ENCODE data around the gene SERINC3.

SERINC3 gene

GRCh38 chr20:44468044-44468782 lies 53.7 kb downstream of the SERINC3 start:
- no peak overlapping the region for H3K4me3 ChIP-seq (ENCODE audit: low read depth, low read length)

DNA sequence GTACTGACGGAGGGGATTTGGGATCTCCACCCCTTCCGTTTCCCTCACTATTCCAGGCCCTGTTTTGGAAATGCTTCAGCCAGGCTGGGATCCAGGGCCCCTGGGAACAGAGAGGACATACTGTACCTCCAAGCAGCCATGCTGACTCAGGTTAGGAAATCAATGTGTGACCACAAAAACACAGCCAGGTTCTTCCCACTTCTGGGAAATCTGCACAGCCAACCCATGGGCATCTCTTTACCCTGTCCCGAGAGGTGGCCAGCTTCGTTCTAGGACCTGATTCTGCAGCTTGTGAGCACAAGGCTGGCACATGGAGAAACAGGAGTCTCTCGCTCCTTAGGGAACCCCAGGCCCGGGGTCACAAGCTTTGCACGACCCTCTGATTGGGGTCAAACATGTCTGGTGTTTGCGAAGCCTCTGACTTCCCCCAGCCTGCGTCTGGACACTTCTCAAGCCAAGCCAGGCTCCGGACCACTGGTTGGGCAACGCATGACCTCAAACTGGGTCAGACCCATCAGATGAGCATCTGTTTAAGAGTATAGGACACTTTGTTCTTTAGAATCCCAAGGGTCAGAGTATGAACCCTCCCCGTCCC lies 54.5 kb downstream of the SERINC3 start:
- H3K4me3 ChIP-seq (ENCODE audit: low read depth, low read length): no peak overlapping the region

GRCh38 chr20:44465001-44465560 lies 56.8 kb downstream of the SERINC3 start:
- H3K4me3 ChIP-seq (ENCODE audit: low read depth, low read length): no peak overlapping the region

GRCh38 chr20:44464514-44464913 lies 57.4 kb downstream of the SERINC3 start:
- H3K4me3 ChIP-seq (ENCODE audit: low read depth, low read length): no peak overlapping the region

DNA sequence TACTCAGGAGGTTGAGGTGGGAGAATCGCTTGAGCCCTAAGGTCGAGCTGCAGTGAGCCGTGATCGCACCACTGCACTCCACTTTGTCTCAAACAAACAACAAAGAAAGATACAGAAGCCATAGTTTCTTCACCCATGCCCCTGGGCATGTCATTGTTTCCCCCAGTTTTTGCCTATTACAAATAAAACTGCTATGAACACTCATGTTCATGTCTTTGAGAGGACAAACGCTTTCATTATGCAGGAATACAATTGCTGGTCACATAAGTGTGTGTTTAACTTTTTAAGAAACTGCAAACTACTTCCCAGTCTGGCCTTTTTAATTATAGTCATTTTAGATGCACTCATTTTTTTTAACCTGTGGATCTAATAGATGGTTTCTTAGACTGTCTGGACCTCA lies 58.4 kb downstream of the SERINC3 start:
- H3K4me3 ChIP-seq (ENCODE audit: low read depth, low read length): no peak overlapping the region

GRCh38 chr20:44461803-44462174 lies 60.1 kb downstream of the SERINC3 start:
- H3K4me3 ChIP-seq (ENCODE audit: low read depth, low read length): no peak overlapping the region

DNA sequence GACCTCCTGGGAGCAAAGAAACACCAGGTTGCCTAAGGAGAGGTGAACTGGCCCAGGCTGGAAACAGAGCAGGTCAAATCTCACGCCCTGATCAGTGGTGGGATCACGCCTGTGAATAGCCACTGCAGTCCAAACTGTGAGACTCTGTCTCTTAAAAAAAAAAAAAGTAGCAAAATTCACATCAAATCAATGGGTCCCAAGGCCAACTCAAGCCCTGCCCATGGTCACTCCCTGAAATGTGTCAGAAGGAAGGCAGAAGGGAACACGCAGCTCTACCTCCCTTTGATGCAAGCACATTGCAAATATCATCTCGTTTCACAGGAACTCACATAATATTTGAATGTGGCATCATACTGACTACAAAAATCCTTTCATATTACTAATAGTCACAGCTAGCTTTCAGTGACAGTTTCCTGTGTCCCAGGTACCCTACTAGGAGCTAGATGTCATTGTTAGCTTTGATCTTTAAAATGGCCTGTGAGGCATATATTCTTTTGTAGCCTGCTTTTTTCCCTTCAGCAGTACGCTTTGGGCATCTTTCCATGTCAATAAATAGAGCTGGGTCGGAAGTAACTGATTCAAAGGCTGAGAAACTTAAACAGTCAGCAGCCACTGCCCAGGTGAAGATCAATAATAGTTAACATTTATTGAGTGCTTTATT lies 60.6 kb downstream of the SERINC3 start:
- H3K4me3 ChIP-seq (ENCODE audit: low read depth, low read length): no peak overlapping the region

GRCh38 chr20:44460795-44461141 lies 61.1 kb downstream of the SERINC3 start:
- no peak overlapping the region for H3K4me3 ChIP-seq (ENCODE audit: low read depth, low read length)

GRCh38 chr20:44459271-44459670 lies 62.6 kb downstream of the SERINC3 start:
- no peak overlapping the region for H3K4me3 ChIP-seq (ENCODE audit: low read depth, low read length)

DNA sequence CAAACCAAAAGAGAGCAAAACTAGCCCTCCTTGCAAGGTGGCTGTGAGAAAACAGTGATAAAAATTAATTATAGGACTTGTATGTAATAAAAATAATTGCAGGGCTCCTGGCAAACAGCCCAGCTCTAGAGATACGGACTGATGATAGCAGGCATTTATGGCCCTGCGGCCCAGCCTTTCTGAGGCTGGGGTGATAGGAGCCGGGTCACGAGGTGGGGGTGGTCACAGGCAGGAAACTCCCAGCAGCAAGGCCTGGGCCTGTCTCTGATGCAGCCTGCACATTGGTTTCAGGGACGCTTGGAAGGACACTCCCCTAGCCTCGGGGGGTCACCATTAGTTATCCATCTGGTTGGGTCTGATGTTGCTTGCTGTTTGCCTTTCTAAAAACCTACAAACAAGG lies 64.9 kb downstream of the SERINC3 start:
- H3K4me3 ChIP-seq (ENCODE audit: low read depth, low read length): no peak overlapping the region

GRCh38 chr20:44456611-44457010 lies 65.3 kb downstream of the SERINC3 start:
- H3K4me3 ChIP-seq (ENCODE audit: low read depth, low read length): no peak overlapping the region

DNA sequence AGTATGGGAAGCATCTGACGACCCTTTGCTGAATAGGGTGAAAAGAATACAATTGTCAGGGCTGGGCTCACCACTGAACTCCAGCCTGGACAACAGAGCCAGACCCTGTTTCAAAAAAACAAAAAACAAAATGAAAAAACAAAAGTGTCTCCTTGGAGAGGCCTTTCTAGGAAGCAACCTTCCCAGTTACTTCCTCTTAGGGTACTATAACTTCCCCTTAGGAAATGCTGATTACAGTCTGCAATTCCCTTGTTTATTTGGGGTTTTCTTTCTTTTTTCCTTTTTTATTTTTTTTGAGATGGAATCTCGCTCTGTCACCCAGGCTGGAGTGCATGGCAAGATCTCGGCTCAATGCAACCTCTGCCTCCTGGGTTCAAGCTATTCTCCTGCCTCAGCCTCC lies 66.7 kb downstream of the SERINC3 start:
- no peak overlapping the region for H3K4me3 ChIP-seq (ENCODE audit: low read depth, low read length)

DNA sequence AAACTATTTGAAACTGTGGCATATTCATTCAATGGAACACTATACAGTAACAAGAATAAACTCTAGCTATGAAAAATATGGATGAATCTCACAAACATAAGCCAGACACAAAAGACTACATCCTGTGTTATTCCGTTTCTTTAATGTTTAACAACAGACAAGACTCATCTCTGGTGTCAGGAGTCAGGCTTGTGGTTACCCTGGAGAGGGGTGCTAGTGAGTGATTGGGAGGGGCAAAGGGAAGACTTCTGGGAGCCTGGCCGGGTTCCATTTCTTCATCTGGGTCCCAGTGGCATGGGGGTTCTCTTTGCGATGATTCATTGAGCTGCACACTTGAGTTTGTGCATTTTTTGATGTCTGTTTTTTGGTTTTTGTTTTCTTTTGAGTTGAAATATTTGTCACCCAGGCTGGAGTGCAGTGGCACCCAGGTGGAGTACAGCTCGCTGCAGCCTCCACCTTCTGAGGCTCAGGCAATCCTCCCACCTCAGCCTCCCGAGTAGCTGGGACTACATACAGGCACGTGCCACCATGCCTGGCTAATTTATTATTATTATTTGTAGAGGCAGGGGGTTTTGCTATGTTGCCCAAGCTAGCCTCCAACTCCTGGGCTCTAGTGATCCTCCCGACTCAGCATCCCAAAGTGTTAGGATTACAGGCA lies 67.4 kb downstream of the SERINC3 start:
- no peak overlapping the region for H3K4me3 ChIP-seq (ENCODE audit: low read depth, low read length)

GRCh38 chr20:44450903-44451450 lies 70.9 kb downstream of the SERINC3 start:
- no peak overlapping the region for H3K4me3 ChIP-seq (ENCODE audit: low read depth, low read length)

DNA sequence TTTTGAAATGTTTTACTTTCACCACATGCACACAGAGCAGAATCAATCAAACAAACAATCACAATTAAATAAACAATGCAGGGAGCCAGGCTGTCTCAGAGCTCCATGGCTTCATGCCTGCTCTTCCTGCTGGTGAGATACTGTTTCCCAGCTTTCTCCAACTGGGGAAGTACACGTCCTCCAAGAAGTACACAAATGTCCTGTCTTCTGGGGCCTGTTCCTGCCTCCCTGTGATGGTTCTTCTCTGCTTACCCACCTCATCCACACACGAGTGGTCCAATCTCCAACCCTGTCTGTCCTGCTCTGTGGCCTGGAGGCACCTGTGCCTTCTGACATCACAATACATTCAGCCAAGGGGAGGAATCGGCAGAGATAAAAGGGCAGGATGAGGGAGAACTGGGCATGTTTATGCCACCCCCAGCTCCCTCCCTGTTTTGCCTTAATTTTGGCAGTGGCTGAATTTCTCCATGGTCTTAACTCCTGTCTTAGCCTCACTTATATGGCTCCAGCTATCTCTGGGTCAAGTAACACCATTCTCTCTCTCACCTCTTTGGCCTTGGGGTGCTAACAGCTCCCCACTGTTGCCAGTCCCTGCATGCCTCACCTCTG lies 71.5 kb downstream of the SERINC3 start:
- no peak overlapping the region for H3K4me3 ChIP-seq (ENCODE audit: low read depth, low read length)

- no peak overlapping the region for H3K4me3 ChIP-seq (ENCODE audit: low read depth, low read length)
Observed at GRCh38 chr20:44449864-44450263, 72.0 kb downstream of the SERINC3 start.

DNA sequence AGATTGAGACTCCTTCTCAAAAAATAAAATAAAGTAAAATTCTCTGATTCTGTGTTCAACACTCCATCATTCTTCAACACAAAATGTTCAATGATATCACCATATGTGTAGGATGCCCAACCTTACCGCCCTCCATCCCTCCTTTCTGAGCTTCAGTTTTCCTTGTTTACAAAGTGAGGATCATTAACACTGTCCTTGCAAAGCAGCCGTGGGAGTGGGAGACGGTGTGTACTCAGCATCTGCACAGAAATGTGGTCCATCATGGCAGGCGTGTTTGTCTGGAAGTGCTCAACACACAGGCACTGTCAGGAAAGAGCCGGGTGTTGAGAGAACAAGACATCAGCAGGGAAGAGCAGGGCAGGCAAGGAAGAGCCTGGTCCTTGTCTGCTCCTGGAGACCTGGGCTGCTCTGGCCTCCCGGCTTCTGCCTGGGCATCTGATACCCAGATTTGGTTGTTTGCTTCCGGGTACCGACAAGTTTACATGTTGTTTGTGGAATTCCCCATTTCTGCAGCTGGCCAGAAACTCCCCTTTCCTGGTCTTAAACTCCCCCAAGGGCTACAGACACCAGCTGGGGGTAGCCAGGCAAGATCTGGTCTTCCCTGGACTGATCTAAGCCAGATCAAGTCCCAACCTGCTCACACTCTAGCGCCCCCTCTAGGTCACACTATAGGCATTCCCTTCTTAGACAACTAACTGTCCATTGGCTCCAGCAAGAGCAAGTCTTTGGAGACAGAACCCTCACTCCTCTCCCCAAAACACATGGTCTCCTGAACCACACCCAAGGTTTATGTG lies 72.9 kb downstream of the SERINC3 start:
- H3K4me3 ChIP-seq (ENCODE audit: low read depth, low read length): no peak overlapping the region

DNA sequence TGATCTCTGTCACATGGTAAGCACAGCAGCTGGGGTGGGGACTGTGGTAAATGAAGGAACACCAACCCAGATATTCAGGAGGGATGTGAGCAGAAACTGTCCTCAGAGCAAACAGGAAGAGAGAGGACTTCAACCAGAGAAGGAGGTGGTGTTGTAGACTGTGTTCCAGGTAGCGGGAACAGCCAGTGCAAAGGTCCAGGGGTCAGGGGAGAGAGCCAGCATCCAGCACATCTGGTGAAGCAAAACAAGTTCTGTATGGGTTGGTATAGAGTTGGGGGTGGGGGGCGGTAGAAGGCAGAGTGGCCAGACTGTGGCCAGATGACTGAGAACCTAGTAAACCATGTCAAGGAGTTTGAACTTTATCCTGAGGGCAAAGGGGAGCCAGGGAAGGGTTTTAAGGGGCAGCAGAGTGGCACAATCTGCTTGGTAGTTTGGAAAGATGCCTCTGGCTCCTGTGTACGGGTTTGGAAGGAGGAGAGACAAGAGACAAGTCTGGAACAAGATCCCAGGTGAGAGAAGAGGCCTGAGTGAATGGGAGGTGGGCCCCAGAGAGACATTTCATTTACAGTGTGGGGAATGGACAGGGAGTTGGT lies 73.9 kb downstream of the SERINC3 start:
- H3K4me3 ChIP-seq (ENCODE audit: low read depth, low read length): no peak overlapping the region
